Choroid plexus epithelial cell (primary cell): ENCODE data around the gene FBXO48.

Experiments
- DNase-seq: peaks from one replicate; pipeline ENCODE4 v3.0.0-alpha.2; 2010; ENCODE audit warnings: low read depth
- H3K4me3 ChIP-seq: 2 replicates; pipeline ENCODE4 v1.5.1; 2011; ENCODE audit warnings: low read depth, mild to moderate bottlenecking, control low read depth, low read length, moderate library complexity
- TF ChIP-seq, protein P1 (sequence below): conservative IDR thresholded peaks from 2 replicates; pipeline ENCODE4 v1.5.1; 2011; ENCODE audit warnings: low read depth, mild to moderate bottlenecking, control low read depth, inconsistent platforms, low read length, moderate library complexity

The FBXO48 gene

DNA sequence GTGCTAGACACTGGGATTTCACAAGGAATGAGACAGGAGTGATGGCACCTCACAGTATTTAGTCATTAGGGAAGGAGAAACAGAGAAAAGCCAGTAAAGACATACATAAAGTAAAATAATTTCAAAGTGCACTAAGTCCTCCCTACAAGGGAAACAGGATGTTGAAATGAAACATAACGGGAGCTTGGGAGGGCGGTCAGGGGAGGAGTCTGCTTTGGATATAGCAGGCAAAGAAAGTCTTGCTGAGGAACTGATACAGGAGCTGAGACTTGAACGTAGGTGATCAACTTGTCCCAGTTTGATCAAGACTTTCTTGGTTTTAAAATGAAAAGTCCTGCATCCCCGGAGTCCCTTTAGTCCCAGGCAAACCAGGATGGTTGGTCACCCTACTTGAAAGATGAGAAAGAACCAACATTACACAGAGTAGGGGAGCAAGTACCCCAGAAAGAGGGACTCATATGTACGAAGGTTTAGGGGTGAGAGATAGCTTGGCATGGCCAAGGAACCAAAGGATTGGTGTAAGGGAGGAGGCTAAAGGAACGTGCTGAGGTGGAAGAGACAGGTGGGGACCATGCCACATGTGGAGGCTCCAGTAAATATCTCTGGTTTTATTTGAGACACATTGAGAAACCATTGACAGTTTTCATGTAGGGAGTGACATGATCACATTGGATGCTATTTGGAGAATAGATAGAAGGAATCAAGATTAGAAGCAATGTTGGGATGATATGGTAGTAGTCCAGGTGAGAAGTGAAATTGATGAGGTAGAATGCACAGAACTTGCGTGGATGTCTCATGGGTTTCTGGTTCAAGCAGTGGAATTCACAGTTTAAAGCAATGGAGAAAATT lies 28.4 kb downstream of the FBXO48 start:
- peak; percentile 49 for DNase-seq
- no peak overlapping the region for H3K4me3 ChIP-seq

DNA sequence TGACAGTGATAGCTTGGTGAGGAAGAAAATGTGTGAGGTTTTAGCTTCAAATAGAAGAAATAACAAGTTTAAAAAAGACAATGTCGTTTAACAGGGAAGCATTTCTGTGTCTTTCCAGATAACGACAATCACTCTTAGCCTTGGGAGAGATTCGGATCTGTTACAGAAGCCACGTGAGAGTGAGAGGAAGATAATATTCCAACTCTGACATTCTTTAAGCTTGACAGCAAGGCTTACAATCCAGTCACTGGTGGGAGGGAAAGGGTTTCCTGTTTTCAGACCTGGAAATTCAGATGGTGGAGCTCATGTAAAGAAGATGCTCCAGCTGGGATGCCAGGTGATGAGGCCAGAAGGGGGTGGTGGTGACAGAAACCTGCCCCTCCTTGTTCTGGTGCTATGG lies 30.8 kb downstream of the FBXO48 start:
- no peak overlapping the region for H3K4me3 ChIP-seq
- DNase-seq = peak; percentile 73
- TF ChIP-seq, protein P1, sequence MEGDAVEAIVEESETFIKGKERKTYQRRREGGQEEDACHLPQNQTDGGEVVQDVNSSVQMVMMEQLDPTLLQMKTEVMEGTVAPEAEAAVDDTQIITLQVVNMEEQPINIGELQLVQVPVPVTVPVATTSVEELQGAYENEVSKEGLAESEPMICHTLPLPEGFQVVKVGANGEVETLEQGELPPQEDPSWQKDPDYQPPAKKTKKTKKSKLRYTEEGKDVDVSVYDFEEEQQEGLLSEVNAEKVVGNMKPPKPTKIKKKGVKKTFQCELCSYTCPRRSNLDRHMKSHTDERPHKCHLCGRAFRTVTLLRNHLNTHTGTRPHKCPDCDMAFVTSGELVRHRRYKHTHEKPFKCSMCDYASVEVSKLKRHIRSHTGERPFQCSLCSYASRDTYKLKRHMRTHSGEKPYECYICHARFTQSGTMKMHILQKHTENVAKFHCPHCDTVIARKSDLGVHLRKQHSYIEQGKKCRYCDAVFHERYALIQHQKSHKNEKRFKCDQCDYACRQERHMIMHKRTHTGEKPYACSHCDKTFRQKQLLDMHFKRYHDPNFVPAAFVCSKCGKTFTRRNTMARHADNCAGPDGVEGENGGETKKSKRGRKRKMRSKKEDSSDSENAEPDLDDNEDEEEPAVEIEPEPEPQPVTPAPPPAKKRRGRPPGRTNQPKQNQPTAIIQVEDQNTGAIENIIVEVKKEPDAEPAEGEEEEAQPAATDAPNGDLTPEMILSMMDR = no peak

More for the DNA sequence above, 28.4 kb downstream of the FBXO48 start:
- TF ChIP-seq, protein P1 = no peak

DNA sequence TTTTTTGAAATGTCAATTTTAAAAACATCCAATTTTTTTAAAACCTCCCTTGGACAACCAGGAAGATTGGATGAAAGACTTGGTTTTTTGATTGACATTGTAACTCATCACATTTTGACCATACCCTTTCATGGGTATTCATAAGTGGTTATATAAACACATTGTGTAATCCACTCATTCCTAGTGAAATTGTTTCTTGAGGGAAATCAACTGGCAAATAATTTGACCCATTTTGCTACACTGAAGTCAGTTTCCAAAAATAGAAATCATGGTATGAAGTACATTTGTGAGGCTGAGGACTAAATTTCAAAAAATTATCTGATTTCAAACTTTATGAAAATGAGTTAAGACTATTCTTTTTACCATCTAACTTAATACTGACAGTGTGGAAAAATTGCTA lies 31.5 kb downstream of the FBXO48 start:
- TF ChIP-seq, protein P1 = no peak
- H3K4me3 ChIP-seq = no peak overlapping the region
- peak; percentile 83 for DNase-seq

DNA sequence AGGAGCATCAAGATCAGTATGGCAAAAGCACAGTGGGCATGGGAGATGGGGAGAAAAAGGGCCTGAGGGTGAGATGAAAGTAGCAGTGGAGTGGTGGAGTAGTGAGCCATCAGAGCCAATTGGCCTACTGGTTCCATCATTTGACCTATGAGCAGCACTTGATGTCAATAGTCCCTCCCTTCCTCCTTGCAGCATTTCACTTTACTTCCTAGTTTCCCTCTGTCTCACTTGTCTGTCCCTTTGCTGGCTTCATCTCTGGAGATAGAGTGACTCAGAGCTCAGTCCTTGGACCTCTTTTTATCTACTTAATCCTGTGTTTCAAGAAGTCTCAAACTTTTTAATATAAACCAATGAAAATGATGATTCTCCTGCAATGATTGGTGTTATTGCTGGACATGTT lies 32.1 kb downstream of the FBXO48 start:
- TF ChIP-seq, protein P1 = no peak
- no peak for DNase-seq
- no peak overlapping the region for H3K4me3 ChIP-seq

DNA sequence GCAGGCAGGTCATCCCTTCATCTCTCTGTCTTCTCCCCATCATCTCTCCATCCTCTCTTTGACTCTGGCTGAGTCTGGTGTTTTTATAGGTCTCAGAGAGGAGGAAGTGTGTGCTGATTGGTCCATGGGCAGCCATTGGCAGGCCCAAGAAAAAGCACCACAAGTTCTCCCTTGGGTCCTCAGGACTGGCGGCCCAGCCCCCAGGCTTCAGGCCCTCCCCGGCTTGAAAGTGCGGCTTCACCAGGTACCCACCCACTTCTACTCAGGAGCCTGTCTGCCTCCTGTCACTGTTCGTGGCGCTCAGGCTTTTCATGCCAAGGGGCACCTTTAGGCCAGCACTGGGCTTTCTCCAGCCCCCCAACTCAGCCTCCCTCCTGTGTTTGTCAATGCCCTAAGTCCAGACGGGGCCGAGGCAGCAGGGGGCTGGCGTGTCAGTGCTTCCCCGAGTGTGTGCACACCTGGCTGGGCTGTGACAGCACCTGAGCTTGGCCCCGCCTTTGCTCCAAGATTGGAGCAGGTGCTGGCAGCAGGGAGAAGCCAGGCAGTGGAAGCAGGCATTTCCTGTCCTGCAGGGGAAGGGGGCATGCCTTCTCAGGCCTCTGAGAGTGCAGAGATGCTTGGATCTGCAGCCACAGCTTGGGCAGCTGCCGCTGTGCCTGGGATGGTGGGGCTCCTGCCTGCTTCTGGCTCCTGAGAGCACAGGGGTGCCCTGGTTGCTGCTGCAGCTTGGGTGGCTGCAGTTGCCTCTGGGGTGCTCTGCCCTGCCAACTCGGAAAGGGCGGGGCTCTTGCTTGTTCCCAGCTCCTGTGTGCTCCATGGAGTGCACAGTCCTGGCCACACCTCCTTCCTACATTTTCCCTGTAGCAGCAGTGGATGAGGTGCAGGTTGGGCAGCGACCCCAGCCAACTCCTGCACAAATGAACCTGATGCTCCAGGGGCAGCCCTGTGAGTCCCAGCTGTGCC lies 34.1 kb downstream of the FBXO48 start:
- DNase-seq = no peak
- no peak overlapping the region for H3K4me3 ChIP-seq
- TF ChIP-seq, protein P1 = no peak

DNA sequence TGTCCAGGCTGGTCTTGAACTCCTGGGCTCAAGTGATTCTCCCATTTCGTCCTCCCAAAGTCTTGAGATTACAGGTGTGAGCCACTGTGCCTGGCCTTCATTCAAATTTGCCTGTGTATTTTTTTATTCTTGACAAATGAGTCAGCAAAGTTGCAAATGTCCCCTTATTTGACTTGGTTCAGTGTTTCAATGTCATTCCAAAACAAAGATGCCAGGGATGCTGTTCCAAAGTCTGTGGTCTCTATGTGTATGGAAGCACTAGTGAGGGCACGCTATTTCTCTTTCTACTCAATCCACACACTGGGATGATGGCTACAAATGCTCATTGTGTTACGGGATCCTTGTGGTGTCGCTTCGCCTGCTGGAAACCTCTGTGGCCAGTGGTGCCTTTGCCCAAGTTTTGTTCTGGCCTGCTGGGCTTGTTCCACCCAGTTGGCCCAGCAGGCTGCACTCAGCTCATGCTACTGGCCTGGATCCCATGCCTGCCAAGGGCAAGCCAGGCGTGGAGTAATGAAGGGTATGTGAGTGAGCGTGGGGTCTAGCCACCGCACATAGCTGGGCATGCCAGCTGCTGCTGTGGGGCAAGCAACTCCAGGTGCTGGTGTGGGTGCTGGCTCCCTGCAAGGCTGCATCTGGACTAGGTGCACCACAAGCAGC lies 35.6 kb downstream of the FBXO48 start:
- DNase-seq = no peak
- TF ChIP-seq, protein P1 = no peak
- H3K4me3 ChIP-seq = no peak overlapping the region
